HCT116 (cell line): Measurements from ENCODE around the gene RAB24. TPM values are rescaled to one million over a fixed set of nuclear protein-coding genes. Genes with fewer than 3 reads are reported as not detected.
A peak's percentile ranks its signal among the peaks of the same experiment; 100 is the strongest.

Experiments used
- ATAC-seq: fragments of 200-7000 bp; cut with Tn5 transposase; 2 replicates; pipeline ENCODE4 v1.9.1; 2020; ENCODE audit warnings: mild to moderate bottlenecking, moderate library complexity
- BruUV-seq: library from RNA; stranded (reverse); fragments of 400-500 nt; replicated peaks from 2 replicates; lab custom pipeline; 2021; lab: Mats Ljungman, UMichigan
- CTCF ChIA-PET: fragments of 300-600 bp; sonication (Branson Sonifier 250); formaldehyde crosslinking; loops from one replicate; lab custom pipeline; 2021; ENCODE audit warnings: antibody characterized with exemption; lab: Charles Lee
- POLR2A ChIA-PET: fragments of 300-600, 350-600 bp; sonication (Branson Sonifier 250); formaldehyde crosslinking; loops from one replicate; lab custom pipeline; 2021; ENCODE audit warnings: antibody characterized with exemption; lab: Charles Lee
- RAD21 ChIA-PET, 2 experiments: fragments of 300-600 bp; sonication (Branson Sonifier 250); formaldehyde crosslinking; loops; one replicate each; lab custom pipeline; 2023; ENCODE audit warnings: low total read pairs in 2 of 2; ENCODE audit not compliant: uncharacterized antibody in 2 of 2, unreplicated experiment in 2 of 2, low non-redundant PET in 1 of 2; lab: Charles Lee
- DNase-seq: peaks from one replicate; pipeline ENCODE4 v3.0.0-alpha.2; 2010; ENCODE audit warnings: low read depth, low spot score
- H2AFZ ChIP-seq: fragments of 200-600 bp; shearing (Covaris generic), sonication (generic); 2 replicates; pipeline ENCODE4 v1.6.1; 2017; ENCODE audit warnings: low read depth, mixed run types, mixed read lengths, antibody characterized with exemption, low read length; ENCODE audit not compliant: poor library complexity, severe bottlenecking
- H3K27ac ChIP-seq: 2 replicates; pipeline ENCODE4 v1.5.1; 2012; ENCODE audit warnings: low read depth, low read length
- H3K27me3 ChIP-seq: fragments of 200-600 bp; sonication (generic); 2 replicates; pipeline ENCODE4 v1.6.1; 2016; ENCODE audit warnings: mixed run types, low read length, mixed read lengths; ENCODE audit not compliant: insufficient read depth
- H3K36me3 ChIP-seq, 2 experiments: fragments of 200-500 bp in 1 of 2; fragments of 200-600 bp in 1 of 2; sonication (Bioruptor generic) in 1 of 2; sonication (generic) in 1 of 2; 2 replicates each; pipeline versions ENCODE4 v1.5.1 to v1.6.1; 2014 to 2016; ENCODE audit warnings: low read length in 2 of 2, inconsistent platforms in 1 of 2, mixed read lengths in 1 of 2, mixed run types in 1 of 2; ENCODE audit not compliant: insufficient read depth in 2 of 2, control insufficient read depth in 1 of 2
- H3K4me1 ChIP-seq, 2 experiments: fragments of 200-600 bp in 1 of 2; sonication (generic) in 1 of 2; 2 replicates each; pipeline versions ENCODE4 v1.5.1 to v1.6.1; 2012 to 2017; ENCODE audit warnings: low read length in 2 of 2, inconsistent platforms in 1 of 2, mild to moderate bottlenecking in 1 of 2, mixed read lengths in 1 of 2, mixed run types in 1 of 2, moderate library complexity in 1 of 2; ENCODE audit not compliant: insufficient read depth in 2 of 2, control insufficient read depth in 1 of 2
- H3K4me2 ChIP-seq: fragments of 200-600 bp; sonication (generic); 2 replicates; pipeline ENCODE4 v1.6.1; 2017; ENCODE audit warnings: mixed run types, low read length, mixed read lengths
- H3K4me3 ChIP-seq, 2 experiments: fragments of 200-600 bp in 1 of 2; sonication (generic) in 1 of 2; replicated peaks in 1 of 2; 2 replicates each; pipeline ENCODE4 v1.5.1; 2011 to 2016; ENCODE audit warnings: low read length in 2 of 2, control low read depth in 1 of 2, low read depth in 1 of 2, mild to moderate bottlenecking in 1 of 2, mixed read lengths in 1 of 2, mixed run types in 1 of 2
- H3K79me2 ChIP-seq: fragments of 200-600 bp; sonication (generic); 2 replicates; pipeline ENCODE4 v1.6.1; 2017; ENCODE audit warnings: mild to moderate bottlenecking, mixed run types, low read length, moderate library complexity, mixed read lengths; ENCODE audit not compliant: insufficient read depth
- H3K9ac ChIP-seq: fragments of 200-600 bp; sonication (generic); 2 replicates; pipeline ENCODE4 v1.6.1; 2016; ENCODE audit warnings: low read length, mixed read lengths
- H3K9me2 ChIP-seq: fragments of 200-600 bp; sonication (generic), shearing (Covaris generic); 2 replicates; pipeline ENCODE4 v1.6.1; 2017; ENCODE audit warnings: mixed run types, mild to moderate bottlenecking, moderate library complexity; ENCODE audit not compliant: insufficient read depth
- H3K9me3 ChIP-seq, 2 experiments: fragments of 200-500 bp in 1 of 2; fragments of 200-600 bp in 1 of 2; sonication (Bioruptor generic) in 1 of 2; sonication (generic) in 1 of 2; 2 replicates each; pipeline ENCODE4 v1.6.1; 2014 to 2017; ENCODE audit warnings: low read length in 2 of 2, mixed read lengths in 2 of 2, inconsistent platforms in 1 of 2, low read depth in 1 of 2, mild to moderate bottlenecking in 1 of 2, mixed run types in 1 of 2, moderate library complexity in 1 of 2; ENCODE audit not compliant: control insufficient read depth in 1 of 2, insufficient read depth in 1 of 2
- H4K20me1 ChIP-seq: fragments of 200-600 bp; sonication (generic), shearing (Covaris generic); 2 replicates; pipeline ENCODE4 v1.6.1; 2017; ENCODE audit warnings: mixed run types, mild to moderate bottlenecking, moderate library complexity; ENCODE audit not compliant: insufficient read depth
- CBX3 ChIP-seq: IDR thresholded peaks from 2 replicates; pipeline ENCODE4 v1.6.1; 2012; ENCODE audit warnings: low read depth
- CEBPB ChIP-seq: IDR thresholded peaks from 2 replicates; pipeline ENCODE4 v1.6.1; 2012; ENCODE audit warnings: low read depth
- CTCF ChIP-seq, 3 experiments: fragments of 200-600 bp in 1 of 3; sonication (generic) in 1 of 3; IDR thresholded peaks in 2 of 3; conservative IDR thresholded peaks in 1 of 3; 2 replicates each; pipeline ENCODE4 v1.5.1; 2012 to 2017; ENCODE audit warnings: low read depth in 2 of 3, low read length in 2 of 3, antibody characterized with exemption in 1 of 3, borderline replicate concordance in 1 of 3, control low read depth in 1 of 3, mild to moderate bottlenecking in 1 of 3, mixed read lengths in 1 of 3, mixed run types in 1 of 3, moderate library complexity in 1 of 3; ENCODE audit not compliant: insufficient read depth in 1 of 3
- POLR2A ChIP-seq: IDR thresholded peaks from 2 replicates; pipeline ENCODE4 v1.7.0; 2011; ENCODE audit warnings: borderline replicate concordance; ENCODE audit not compliant: insufficient read depth, insufficient read length; ENCODE audit errors: extremely low read depth
- POLR2AphosphoS5 ChIP-seq: IDR thresholded peaks from 2 replicates; pipeline ENCODE4 v1.6.1; 2011; ENCODE audit warnings: mild to moderate bottlenecking, low read depth, low read length, moderate library complexity
- SIN3A ChIP-seq: IDR thresholded peaks from 2 replicates; pipeline ENCODE4 v1.6.1; 2012; ENCODE audit warnings: low read depth
- YY1 ChIP-seq: IDR thresholded peaks from 2 replicates; pipeline ENCODE4 v1.6.1; 2011; ENCODE audit warnings: low read length, low read depth, moderate library complexity, mild to moderate bottlenecking; ENCODE audit not compliant: insufficient replicate concordance; ENCODE audit errors: extremely low read depth
- ZFX ChIP-seq: fragments of 450-650 bp; IDR thresholded peaks from 2 replicates; pipeline ENCODE4 v1.6.1; 2017
- intact Hi-C: fragments of 100-400 bp; cut with micrococcal nuclease; formaldehyde crosslinking; loops from 2 replicates; pipeline ENCODE4 v1.10.0; 2022
- total RNA-seq: library from RNA; stranded (reverse); gene quantifications from one replicate; pipeline ENCODE4 v1.2.1, GENCODE V29; 2021; ENCODE audit not compliant: unreplicated experiment

The RAB24 gene
- total RNA-seq, 1 experiment from 2014 or later, result 13.5 TPM

- ChIA-PET RAD21 (interaction anchor here (0.6 to 1.0 kb wide), 5 partner anchors 80 to 198 kb away, joined by 3 to 4 read pairs (median 3); partner anchors contain the start of gene GRK6 (in 1 of the 2)), POLR2A (interaction anchor here (0.9 to 1.6 kb wide), 3 partner anchors 42 to 148 kb away, joined by 3 to 6 read pairs (median 3); partner anchors contain the start of gene LMAN2)
- intact Hi-C loops, result loop anchor here (1.0 to 10.0 kb wide), 3 partner anchors 147 to 655 kb away; partner anchors contain the start of gene PDLIM7
Measured at GRCh38 chr5:177309351-177310191, 6.1 kb upstream of the RAB24 start.

More at GRCh38 chr5:177309351-177310191, 6.1 kb upstream of the RAB24 start:
- Histone ChIP-seq H3K79me2 (peaks cover 16% of the 10 kb centered on the region), H3K9me2 (no peaks in the 10 kb centered on the region), H3K4me3 (peak overlapping the region in 1 of 2 experiments; percentile 13; a peak in 1 of 4 replicates), H3K4me1 (peaks cover 21 to 59% of the 10 kb centered on the region in 2 experiments), H3K9me3 (no peaks in the 10 kb centered on the region), H3K36me3 (peaks cover 8 to 14% of the 10 kb centered on the region in 2 experiments; a peak in 2 of 4 replicates), H3K27me3 (no peaks in the 10 kb centered on the region), H3K27ac (peak overlapping the region; percentile 34), H3K4me2 (peak overlapping the region; percentile 79), H4K20me1 (peaks cover 8% of the 10 kb centered on the region; the same call in 1 of the 2 replicates), H3K9ac (peak overlapping the region; percentile 31; the same call in 1 of the 2 replicates), H2AFZ (no peak overlapping the region)
- peak in 2 of 3 experiments; percentile 96; a peak in 4 of 6 replicates for TF ChIP-seq CTCF (IDR thresholded peaks at IDR 0.05 in 2 of 3, conservative IDR thresholded peaks at IDR 0.05 in 1 of 3; ENCODE audit: borderline replicate concordance in 1 of 3, insufficient read depth in 1 of 3, low read depth in 2 of 3, low read length in 2 of 3)
- TF ChIP-seq POLR2A, result no peak
- no peak for TF ChIP-seq CBX3
- TF ChIP-seq SIN3A, result no peak
- no peak for TF ChIP-seq CEBPB
- no peak; the same call in 1 of the 2 replicates for TF ChIP-seq ZFX
- TF ChIP-seq YY1, result peak; percentile 72
- peak; percentile 44 for TF ChIP-seq POLR2AphosphoS5
- ATAC-seq (peak; percentile 56), DNase-seq (peak; percentile 81)
- CTCF ChIA-PET, result interaction anchor here (0.5 to 2.3 kb wide), 30 partner anchors 8 to 204 kb away, joined by 3 to 22 read pairs (median 5); partner anchors contain the start of genes DBN1, GRK6 and LMAN2
- BruUV-seq, result TSS peak; percentile 25
